Stimulated activated CD8-positive, alpha-beta memory T cell treated with anti-CD3 and anti-CD28 coated beads, Interleukin-4, amount 100 ng/mL, for 48 hours (primary cell): ENCODE results near the gene LRP5.
"Not testable (repeated sequence)": the region's sequence is repeated elsewhere in the genome, so short reads cannot be mapped to it uniquely, and the experiment has no call there.

Experiments
- DNase-seq: peaks from one replicate; pipeline ENCODE4 v3.0.0-alpha.2; 2020

LRP5 gene

DNA sequence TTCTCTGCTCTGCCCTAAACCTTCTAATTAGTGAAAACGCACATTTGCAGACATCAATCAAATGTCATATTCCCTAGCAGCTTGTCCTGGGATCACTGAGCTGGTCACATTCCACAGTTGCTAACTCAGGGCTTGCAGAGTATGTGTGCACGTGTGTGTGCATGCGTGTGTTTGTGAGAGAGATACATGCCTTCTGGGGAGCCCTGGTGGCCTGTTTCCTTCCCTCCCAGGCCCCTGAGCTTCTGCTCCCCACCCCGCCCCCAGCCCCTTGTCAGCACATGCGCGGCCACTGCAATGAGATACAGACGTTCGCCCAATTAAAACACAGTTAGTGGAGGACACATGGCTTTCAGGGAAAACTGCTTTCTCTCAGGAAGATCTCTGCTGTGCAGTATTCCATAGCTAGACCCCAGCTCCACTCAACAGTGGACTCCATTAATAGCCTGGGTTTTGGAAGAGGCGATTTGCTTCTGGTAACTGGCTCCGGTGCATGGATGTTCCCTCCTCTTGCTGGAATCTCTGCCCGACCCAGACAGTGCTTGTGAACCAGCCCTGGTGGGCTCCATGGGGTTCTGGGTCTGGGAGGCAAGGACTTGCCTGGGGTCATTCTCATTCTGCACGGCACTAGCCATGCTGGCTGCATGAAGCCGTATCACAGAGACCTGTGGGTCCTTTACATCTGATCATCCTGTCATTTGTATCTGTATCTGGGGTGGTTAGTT is 17.7 kb downstream of the LRP5 start:
- no peak for DNase-seq

DNA sequence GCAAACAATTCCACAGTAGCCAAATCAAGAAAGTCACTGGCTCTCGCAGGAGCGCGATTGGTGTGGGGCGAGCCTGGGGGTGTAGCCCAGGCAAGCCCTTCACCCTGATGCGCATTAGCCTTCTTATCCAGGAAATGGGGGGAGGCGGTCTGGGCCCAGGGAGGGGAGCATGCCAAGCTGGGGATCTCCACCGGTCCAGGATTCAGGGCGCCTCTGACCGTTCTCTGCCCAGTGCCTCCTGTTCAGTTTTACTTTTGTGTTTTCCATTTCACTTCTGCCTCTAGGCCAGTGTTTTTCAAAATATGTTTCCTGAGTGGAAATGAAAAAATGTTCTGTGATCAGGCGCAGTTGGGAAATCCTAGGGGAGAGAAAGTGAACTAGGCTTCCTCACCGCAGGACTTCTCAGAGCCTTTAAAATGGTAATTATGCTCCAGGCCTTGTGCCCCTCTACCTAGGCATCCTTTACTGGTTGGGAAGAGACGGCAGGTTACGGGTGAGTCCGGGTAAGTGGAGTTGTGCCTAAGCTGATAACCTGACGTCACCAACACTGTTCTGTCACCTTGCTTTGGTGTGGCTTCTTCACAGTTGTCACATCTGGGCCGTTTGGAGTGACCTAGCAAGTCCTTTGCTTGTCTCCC is 18.4 kb downstream of the LRP5 start:
- DNase-seq = no peak

GRCh38 chr11:68331338-68331947 is 19.1 kb downstream of the LRP5 start:
- DNase-seq = no peak

DNA sequence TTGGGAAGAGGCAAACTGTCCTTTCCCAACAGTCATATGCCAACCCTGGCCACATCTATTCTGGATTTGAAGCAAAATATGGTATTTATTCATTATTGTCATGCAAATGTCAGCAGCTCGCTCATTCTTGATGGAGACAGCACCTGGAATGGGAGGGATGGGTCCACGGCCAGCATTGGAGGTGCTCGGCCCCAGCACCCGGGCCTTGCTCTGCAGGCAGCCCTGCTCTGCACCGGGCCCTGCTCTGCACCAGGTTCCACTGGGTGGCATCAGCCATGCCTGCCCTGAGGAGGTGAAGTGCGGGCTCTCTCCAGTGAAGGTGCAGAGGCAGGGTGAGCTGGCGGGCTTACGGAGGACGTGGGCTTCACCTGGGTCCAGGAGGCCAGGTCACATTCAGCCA is 19.8 kb downstream of the LRP5 start:
- no peak for DNase-seq

GRCh38 chr11:68333173-68333572 is 20.8 kb downstream of the LRP5 start:
- DNase-seq = no peak

- no peak for DNase-seq
Measured at GRCh38 chr11:68334923-68335322, 22.5 kb downstream of the LRP5 start.

- no peak for DNase-seq
Measured at GRCh38 chr11:68335683-68336082, 23.3 kb downstream of the LRP5 start.

DNA sequence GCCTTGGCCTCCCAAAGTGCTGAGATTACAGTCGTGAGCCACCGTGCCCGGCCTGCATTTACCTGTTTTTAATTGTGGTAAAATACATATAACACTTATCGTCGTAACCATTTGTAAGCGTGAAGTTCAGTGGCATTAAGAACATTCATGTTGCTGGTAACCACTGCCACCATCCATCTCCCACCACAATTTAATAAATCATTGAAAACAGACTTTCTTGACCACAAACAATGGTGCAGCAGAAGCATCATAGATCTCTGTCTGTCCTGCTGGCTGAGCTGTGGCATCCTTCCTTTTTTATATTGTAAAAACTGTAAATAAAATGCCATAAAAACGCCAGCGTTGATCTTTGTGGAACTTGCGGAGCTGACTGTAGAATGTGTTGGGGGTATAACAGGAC is 24.3 kb downstream of the LRP5 start:
- DNase-seq = no peak

GRCh38 chr11:68337399-68337835 is 25.0 kb downstream of the LRP5 start:
- no peak for DNase-seq

GRCh38 chr11:68338051-68338780 is 25.8 kb downstream of the LRP5 start:
- DNase-seq = no peak

- no peak for DNase-seq
Measured at GRCh38 chr11:68340003-68340767, 27.8 kb downstream of the LRP5 start.

- DNase-seq = no peak
Measured at GRCh38 chr11:68340784-68341556, 28.6 kb downstream of the LRP5 start.

GRCh38 chr11:68341557-68342458 is 29.4 kb downstream of the LRP5 start:
- no peak for DNase-seq

GRCh38 chr11:68342459-68343158 is 30.2 kb downstream of the LRP5 start:
- no peak for DNase-seq

DNA sequence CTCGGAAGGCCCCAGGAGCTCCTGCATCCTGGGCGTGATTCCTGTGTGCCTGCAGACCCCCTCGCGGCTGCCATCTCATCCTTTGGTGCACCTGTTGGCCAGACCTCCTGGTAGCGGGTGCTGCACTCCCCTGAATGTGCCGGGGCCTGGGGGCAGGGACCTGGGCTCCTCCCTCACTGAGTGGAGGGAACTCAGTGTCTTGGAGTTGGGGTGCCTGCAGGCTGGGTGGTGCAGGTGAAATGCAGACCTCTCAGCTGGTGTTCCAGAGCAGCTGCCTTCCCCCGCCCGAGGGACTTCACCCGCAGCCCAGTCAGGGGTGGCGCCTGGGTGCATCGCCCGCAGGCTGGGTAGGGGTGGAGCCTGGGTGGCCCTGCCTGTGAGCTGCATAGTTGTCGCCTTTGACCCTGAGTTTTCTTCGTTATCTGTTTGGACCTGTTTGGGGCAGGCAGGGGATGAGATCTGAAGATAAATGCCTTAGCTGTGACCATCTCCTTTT is 31.4 kb downstream of the LRP5 start:
- no peak for DNase-seq

- DNase-seq = not testable (repeated sequence)
Measured at GRCh38 chr11:68344821-68345220, 32.4 kb downstream of the LRP5 start.

DNA sequence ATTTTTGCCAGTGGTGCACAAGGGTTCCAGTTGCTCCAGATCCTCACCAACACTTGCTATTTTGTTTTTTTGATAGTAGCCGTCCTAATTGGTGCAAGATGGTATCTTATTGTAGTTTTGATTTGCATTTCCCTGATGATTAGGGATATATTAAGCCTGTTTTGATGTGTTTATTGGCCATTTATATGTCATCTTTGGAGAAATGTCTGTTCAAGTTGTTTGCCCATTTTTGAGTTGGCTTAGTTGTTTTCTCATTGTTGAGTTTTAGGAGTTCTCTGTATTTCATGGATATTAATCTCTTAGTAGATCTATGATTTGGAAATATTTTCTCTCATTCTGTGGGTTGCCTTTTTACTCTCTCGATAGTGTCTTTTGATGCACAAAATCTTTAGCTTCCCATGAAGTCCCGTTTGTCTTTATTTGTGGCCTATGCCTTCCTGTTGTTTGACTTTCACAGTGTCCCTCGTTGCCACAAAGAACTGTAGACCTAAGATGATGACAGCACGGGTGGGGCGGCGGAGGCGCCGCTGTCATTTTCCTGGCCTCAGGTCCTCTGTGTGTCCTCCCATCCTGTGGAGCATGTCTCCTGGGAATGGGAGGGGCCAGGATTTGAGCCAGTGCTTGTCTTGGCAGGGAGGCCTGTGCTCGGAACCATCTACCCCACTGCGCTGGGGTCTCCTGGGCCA is 33.5 kb downstream of the LRP5 start:
- no peak for DNase-seq

DNA sequence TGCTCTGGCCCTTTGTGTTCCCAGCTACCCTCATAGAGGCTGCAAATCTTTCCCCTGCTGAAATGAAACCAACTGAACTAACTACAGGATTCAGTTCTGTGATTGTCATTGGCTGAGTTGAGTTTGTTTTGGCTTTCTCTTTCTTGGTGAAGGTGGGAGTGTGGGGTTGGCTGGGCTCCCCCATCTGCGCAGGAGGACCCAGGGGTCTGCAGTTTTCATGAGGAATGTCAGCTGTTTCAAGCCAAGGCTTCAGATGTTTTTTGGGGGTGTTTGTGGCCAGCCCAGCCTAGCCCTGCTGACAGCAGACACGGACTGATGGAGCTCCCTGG is 34.0 kb downstream of the LRP5 start:
- DNase-seq = no peak

DNA sequence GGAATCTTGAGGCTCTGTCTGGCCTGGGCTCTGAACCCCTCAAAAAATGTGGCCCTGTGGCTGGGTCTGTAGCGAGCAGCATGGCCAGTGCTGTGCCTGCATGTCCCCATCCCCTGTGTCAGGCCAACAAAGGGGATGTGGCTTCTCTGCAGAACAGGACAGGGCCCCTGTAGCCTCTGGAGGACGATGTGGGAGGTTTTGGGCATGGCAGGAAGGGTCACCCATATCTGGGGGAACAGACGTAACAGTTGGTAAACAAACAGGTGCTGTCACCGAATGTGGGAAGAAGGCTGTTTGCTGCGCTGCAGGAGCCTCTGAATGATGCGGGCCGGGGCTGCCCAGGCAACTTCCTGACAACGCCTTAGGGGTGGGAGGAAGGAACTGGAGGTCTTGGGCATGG is 35.0 kb downstream of the LRP5 start:
- DNase-seq = no peak

DNA sequence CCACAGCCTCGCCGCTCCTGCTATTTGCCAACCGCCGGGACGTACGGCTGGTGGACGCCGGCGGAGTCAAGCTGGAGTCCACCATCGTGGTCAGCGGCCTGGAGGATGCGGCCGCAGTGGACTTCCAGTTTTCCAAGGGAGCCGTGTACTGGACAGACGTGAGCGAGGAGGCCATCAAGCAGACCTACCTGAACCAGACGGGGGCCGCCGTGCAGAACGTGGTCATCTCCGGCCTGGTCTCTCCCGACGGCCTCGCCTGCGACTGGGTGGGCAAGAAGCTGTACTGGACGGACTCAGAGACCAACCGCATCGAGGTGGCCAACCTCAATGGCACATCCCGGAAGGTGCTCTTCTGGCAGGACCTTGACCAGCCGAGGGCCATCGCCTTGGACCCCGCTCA is 35.5 kb downstream of the LRP5 start:
- DNase-seq = no peak
